Measurements from ENCODE around the gene DNAI1. TPM values are rescaled to one million over a fixed set of nuclear protein-coding genes. Genes with fewer than 3 reads are reported as not detected.

The DNAI1 gene
- polyA plus RNA-seq, 3 donors: 1.4 to 4.0 (median 2.1) TPM

- no peak for DNase-seq (ENCODE audit: extremely low read depth in 1 of 11, low read depth in 9 of 11, low spot score in 4 of 11)
These were observed 48.0 kb downstream of the DNAI1 start for GRCh38 chr9:34506623-34507022.

GRCh38 chr9:34507556-34507955 is 49.0 kb downstream of the DNAI1 start:
- no peak for DNase-seq (ENCODE audit: extremely low read depth in 1 of 11, low read depth in 9 of 11, low spot score in 4 of 11)

GRCh38 chr9:34507966-34508365 is 49.4 kb downstream of the DNAI1 start:
- no peak for DNase-seq (ENCODE audit: extremely low read depth in 1 of 11, low read depth in 9 of 11, low spot score in 4 of 11)

GRCh38 chr9:34508463-34508862 is 49.9 kb downstream of the DNAI1 start:
- no peak for DNase-seq (ENCODE audit: extremely low read depth in 1 of 11, low read depth in 9 of 11, low spot score in 4 of 11)

DNA sequence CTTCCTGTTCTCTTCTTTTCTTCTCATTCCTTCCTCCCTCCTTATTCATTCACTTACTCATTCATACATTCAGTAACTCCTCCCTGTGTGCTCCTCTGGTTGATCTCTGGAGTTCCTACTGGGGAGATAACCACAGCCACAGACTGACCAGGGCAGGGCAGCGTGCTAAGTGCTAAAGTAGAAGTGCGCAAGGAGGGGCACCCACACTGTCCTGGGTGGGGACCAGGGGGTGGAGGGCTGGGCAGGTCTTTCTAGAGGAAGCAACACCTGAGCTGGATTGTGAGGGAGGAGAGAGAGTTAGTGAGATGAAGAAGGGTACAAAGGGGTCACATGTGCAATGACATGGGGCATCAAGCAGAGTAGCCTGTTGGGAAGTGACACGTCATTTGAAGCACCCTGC is 50.3 kb downstream of the DNAI1 start:
- no peak for DNase-seq (ENCODE audit: extremely low read depth in 1 of 11, low read depth in 9 of 11, low spot score in 4 of 11)

GRCh38 chr9:34510497-34511468 is 52.2 kb downstream of the DNAI1 start:
- no peak for DNase-seq (ENCODE audit: extremely low read depth in 1 of 11, low read depth in 9 of 11, low spot score in 4 of 11)

- DNase-seq (ENCODE audit: extremely low read depth in 1 of 11, low read depth in 9 of 11, low spot score in 4 of 11): no peak
These were observed 53.8 kb downstream of the DNAI1 start for GRCh38 chr9:34512131-34513078.

DNA sequence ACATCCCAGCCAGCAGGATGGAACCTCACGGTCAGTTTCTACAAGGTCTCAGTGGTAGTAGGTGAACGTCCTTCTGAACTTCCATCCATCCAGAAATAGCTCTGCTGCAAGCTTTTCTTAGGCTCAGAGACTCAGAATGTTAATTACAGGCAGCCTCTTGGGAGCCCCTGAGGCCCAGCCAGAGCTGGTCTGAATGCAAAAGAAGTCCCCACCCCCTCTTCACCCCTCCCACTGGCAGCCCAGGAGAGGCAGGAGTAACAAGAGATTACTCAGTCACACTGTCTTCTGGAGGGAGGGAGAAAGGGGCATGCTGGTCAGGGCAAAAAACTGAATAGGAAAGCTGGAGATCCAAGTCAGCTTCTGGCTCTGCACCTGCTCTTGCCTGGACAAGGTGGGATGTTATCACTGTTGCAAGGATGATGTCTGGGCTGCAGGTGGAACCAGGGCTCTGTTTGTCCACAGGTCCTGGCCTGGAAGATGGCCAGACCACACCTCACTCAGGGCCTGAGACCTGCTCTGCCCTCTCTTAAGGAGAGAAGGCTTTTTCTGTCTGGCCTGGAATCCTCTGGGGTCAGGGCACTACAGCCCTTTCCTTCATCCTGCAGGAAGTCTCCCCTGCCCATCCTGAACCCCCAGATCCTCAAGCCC is 55.1 kb downstream of the DNAI1 start:
- DNase-seq (ENCODE audit: extremely low read depth in 1 of 11, low read depth in 9 of 11, low spot score in 4 of 11): no peak

- DNase-seq (ENCODE audit: extremely low read depth in 1 of 11, low read depth in 9 of 11, low spot score in 4 of 11): no peak
These were observed 55.8 kb downstream of the DNAI1 start for GRCh38 chr9:34514401-34514800.

DNA sequence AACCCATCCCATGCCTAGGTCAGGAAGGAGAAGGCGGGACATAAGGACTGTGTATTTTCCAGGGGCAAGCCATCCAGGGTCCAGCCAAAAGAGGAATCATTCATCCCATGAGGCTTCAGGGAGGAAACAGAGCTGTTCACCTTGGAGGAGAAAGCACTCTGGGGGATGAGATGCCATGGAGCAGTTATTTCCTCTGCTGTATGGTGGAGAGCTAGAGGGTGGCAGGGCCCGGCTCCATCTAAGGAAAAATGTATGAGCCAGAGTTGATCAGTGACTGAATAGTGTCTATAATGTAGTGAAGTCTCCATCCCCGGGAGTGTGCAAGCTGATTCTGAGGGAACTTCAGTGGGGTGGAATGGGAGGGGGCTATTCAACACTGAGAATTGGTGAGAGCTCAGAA is 56.2 kb downstream of the DNAI1 start:
- no peak for DNase-seq (ENCODE audit: extremely low read depth in 1 of 11, low read depth in 9 of 11, low spot score in 4 of 11)

DNA sequence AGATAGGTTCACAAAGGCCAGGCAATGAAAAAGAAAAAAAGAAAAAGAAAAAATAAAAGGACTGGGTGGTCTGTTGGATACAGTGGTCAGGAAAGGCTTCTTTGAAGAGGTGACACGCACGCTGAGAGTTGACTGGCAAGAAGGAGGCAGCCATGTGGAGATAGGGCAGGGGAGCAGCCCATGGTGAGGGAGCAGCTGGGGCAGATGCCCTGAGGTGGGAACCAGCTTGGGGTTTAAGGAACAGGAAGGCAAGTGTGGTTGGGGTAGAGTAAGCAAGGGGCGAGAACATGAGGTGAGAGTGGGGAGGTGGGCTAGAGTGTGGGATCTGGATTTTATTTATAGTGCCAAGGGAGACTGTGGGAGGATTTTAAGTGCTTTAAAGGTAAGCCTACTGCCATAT is 57.4 kb downstream of the DNAI1 start:
- no peak for DNase-seq (ENCODE audit: extremely low read depth in 1 of 11, low read depth in 9 of 11, low spot score in 4 of 11)

DNA sequence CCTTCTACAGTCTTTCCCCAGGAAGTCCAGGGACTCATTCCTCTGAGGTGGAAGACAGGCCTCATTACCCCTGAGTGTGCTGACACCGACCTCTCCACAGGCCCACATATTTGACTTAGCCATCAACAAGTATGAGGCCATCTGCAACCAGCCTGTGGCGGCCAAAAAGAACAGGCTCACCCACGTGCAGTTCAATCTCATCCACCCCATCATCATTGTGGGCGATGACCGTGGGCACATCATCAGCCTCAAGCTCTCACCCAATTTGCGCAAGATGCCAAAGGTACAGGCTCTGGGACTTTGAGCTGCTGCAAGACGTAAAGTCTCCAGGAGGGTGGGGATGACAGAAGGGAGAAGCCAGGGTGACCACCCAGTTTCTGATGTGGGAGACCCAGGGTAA is 58.6 kb downstream of the DNAI1 start:
- no peak for DNase-seq (ENCODE audit: extremely low read depth in 1 of 11, low read depth in 9 of 11, low spot score in 4 of 11)

GRCh38 chr9:34518110-34518616 is 59.6 kb downstream of the DNAI1 start:
- DNase-seq (ENCODE audit: extremely low read depth in 1 of 11, low read depth in 9 of 11, low spot score in 4 of 11): no peak

GRCh38 chr9:34518896-34519295 is 60.3 kb downstream of the DNAI1 start:
- no peak for DNase-seq (ENCODE audit: extremely low read depth in 1 of 11, low read depth in 9 of 11, low spot score in 4 of 11)

- no peak for DNase-seq (ENCODE audit: extremely low read depth in 1 of 11, low read depth in 9 of 11, low spot score in 4 of 11)
These were observed 60.9 kb downstream of the DNAI1 start for GRCh38 chr9:34519321-34520020.

DNA sequence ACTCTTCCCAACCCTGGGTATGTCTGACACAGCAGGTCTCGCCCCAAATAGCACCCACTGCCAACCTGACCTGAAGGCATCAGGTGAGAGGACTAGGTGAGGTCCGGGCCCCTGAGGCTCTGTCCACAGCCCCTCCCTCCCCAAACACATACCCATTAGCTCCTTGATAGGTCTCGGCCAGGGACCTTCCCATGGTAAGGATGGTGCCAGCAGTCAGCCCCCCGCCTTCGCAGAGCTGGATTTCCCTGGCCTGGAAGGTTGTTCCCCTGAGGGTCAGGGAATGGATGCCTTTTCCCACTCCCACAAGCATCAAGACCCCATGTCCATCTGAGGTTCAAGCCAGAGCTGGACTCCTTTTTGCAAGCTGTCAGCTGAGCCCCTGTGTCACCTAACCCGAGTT is 61.5 kb downstream of the DNAI1 start:
- no peak for DNase-seq (ENCODE audit: extremely low read depth in 1 of 11, low read depth in 9 of 11, low spot score in 4 of 11)

DNA sequence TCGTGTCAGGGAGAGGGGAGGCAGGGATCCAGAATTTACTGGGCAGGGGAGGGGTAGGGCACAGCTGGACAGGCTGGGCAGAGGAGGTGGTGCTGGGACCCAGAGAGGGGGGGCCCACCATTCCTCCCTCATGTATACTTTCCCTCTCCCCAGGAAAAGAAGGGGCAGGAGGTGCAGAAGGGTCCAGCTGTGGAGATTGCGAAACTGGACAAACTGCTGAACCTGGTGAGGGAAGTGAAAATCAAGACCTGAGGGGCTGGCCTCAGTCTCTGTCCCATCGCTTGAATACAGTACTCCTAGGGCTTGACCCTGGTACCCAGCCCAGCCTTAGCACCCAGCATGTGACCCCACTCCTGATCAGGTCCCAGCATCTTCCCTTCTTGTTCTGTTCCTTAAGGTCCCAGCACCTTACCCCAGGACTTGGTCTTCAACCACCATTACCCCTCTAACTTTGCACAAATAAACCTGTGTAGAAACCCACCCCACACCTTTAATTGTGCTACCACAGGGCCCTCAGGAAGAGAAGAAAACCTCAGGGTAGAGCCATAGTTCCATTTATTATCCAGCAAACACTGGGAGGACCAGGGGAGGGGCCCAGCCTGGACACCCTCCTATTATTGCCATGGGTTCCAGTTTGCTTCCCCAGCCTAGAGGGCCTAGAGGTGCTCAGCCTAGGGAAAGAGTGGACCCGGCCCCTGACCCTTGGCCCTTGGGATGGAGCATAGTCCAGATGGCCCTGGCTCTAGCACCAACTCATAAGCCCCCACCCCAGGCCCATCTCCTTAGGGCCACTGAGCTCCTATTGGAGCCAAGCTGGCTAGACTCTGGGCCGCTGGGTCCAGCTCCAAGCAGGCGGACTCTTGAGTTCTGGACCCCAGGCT is 62.1 kb downstream of the DNAI1 start:
- DNase-seq (ENCODE audit: extremely low read depth in 1 of 11, low read depth in 9 of 11, low spot score in 4 of 11): no peak

Data from renal cortex interstitium (tissue), 11 donors.